HG03521 (cell line): ENCODE results near the gene PRKAR2B.
"Not testable (repeated sequence)": the region's sequence is repeated elsewhere in the genome, so short reads cannot be mapped to it uniquely, and the experiment has no call there.

Experiments used
- ATAC-seq: cut with Tn5 transposase; IDR thresholded peaks from one replicate; pipeline ENCODE4 v1.9.1; 2021; ENCODE audit warnings: mild to moderate bottlenecking, moderate library complexity; ENCODE audit not compliant: unreplicated experiment

The PRKAR2B gene

DNA sequence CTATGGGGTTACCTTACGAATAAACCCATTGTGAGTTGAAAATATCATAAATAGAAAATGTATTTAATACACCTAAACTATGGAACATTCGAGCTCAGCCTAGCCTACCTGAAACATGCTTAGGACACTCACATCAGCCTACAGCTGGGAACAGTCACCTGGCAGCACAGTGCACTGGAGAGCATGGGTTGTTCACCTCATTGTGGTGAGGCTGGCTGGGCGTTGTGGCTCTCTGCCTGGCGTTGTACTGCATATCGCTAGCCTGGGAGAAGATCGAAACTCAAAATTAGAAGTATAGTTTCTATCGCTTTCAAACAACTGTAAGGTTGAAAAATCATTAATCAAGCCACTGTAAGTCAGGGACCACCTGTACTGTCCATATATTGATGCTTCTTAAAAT is 107.0 kb downstream of the PRKAR2B start:
- no peak for ATAC-seq

DNA sequence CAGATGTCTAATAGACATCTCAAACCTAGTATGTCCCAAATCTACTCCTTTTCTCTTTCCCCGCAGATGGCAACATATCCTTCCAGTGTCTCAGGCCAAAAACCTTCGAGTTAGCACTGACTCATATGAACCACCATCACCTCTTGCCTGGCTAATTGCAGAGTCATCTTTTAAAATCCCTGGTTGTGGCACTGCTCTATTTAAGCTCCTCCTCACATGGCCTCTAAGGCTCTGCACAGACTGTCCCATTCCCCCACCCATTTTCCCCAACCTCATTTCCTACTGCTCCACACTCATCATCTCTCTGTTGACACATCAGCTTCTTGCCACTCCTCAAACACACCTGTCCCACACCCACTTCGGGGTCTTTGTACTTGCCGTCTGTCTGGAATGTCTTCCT is 107.5 kb downstream of the PRKAR2B start:
- no peak for ATAC-seq

DNA sequence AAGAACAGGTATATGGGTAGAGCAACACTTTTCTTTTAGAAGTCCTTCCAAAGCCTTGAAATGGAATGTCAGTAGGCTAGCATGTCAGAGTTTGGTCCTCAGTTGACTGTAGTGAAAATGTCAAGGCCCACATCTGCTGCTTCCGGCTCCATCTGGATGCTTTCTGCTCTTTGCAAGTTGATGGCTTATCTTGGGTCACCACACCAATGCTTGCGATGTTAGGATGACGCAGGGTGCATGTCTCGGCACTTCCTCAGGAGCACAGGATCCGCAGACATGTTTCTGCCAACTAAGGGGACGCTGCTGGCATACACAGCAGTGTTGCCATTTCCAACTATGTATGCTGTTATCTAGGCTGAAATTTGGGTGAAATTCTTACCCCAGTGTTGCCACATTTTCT is 110.3 kb downstream of the PRKAR2B start:
- no peak for ATAC-seq

DNA sequence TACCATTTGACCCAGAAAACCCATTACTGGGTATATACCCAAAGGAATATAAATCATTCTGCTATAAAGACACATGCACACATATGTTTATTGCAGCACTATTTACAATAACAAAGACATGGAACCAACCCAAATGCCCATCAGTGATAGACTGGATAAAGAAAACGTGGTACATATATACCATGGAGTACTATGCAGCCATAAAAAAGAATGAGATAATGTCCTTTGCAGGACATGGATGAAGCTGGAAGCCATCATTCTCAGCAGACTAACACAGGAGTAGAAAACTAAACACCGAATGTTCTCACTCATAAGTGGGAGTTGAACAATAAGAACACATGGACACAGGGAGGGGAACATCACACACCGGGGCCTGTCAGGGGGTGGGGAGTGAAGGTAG is 111.2 kb downstream of the PRKAR2B start:
- not testable (repeated sequence) for ATAC-seq

DNA sequence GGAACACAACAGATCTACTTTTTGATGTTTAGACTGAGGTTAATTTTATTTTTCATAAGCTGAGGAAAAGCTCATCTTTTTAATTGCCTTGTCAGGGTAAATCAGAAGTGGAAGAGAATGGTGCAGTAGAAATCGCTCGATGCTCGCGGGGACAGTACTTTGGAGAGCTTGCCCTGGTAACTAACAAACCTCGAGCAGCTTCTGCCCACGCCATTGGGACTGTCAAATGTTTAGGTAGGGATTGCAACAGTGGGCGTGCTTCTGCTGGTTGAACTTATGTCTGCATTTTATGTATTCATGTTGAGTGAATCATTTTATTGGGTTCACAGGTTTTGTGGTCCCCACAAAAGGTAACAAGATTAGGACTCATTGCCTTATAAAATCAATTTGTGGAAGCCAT is 112.6 kb downstream of the PRKAR2B start:
- no peak for ATAC-seq

DNA sequence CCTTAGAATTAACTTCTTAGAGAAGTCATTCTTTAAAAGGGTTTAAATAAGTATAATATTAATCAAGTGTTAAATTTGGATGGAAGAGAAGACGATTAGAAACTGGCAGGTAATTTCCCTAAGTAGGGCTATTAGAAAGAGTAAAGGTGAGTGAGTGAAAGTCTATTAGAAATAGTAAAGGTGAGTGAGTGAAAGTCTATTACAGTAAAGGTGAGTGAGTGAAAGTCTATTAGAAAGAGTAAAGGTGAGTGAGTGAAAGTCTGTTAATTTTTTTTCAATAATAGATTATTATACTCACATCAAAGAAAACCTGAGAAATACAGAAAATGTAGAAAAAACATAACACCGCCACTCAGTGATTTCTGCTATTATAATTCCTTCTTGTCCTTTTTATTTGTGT is 113.5 kb downstream of the PRKAR2B start:
- ATAC-seq, result no peak

DNA sequence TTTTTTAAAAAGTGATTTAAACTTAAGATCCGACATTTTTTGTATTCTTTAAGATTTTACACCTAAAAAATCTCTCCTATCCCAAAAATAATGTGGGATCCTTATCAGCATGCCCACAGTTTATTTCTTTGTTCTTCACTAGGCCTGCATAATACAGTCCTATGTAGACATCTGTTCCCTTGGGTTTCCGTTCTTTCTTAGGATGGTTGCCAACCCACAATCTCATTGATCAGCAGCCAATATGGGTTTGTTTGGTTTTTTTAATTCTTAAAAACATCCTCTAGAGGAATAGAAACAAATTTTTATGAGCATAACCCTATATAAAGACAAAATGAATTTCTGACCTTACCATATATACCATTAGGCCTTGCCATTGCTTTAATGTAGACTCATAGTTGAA is 115.9 kb downstream of the PRKAR2B start:
- ATAC-seq, result no peak

DNA sequence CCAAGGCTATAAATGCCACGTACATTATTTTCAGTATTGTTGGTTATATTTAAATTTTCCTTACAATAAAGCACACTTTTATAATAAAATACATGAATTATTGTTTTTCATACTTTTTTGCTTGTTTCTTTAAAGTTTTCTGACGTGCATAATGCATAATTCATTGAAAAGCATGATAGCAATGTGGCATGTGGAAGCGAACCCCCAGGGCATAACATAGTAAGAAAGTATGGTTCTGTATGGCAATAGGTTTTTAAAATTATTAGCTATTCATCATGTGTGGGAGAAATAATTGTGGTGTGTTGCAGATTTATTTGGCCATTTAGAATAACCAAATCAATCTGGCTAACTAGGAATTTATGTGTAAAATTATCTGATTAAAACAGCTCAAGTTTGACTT is 116.9 kb downstream of the PRKAR2B start:
- ATAC-seq, result no peak

DNA sequence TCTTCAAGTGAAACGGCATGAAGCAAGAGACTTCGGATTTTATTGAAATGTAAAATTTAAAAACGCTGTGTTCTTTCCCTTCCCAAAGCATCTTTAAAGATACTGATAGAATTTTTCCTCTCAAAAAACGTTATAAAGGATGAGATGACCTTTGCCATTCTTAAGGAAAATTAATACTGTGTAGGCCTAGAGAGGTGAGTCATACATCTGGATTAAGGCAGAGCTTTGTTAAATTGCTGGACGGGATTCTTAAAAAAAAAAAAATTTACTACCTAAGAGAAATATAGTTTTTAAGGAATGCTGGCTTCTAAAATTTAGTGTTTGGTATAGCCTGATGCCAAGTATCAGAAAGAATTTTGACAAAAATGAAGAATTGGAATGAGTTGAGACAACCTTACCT is 118.0 kb downstream of the PRKAR2B start:
- ATAC-seq, result no peak

DNA sequence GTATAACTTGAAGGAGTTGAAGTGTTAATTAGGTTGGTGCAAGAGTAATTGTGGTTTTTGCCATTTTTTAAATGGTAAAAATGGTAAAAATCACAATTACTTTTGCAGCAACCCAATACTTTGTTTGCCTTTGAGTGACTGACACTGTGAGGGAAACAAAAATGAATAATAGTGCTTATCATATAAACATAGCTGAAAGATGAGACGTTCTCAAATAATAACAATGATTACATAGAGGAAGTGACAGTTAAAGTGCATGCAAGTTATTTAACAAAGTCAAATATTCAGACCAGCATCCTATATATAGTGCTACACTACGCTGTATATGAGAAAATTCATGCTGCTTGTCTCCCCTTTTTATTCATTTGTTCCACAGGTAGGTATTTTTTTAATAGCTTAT is 119.6 kb downstream of the PRKAR2B start:
- no peak for ATAC-seq

DNA sequence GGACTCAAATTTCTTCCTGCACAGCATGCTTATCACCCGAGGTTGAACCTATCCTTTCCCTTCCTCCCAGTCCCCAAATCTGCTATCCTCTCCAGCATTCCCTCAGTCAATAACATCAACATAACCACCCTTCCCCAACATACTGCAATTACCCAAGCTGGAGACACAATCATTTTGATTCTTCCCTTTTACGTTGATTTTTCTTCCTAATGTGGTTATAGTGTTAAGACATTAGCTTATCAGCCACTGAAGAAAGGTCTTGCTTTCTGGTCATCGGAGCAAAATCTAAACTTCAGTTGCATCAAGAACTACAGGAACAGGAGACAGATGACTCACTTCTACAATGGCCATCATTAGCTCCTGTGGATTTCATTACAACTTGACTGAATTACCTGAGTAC is 120.8 kb downstream of the PRKAR2B start:
- ATAC-seq, result no peak

DNA sequence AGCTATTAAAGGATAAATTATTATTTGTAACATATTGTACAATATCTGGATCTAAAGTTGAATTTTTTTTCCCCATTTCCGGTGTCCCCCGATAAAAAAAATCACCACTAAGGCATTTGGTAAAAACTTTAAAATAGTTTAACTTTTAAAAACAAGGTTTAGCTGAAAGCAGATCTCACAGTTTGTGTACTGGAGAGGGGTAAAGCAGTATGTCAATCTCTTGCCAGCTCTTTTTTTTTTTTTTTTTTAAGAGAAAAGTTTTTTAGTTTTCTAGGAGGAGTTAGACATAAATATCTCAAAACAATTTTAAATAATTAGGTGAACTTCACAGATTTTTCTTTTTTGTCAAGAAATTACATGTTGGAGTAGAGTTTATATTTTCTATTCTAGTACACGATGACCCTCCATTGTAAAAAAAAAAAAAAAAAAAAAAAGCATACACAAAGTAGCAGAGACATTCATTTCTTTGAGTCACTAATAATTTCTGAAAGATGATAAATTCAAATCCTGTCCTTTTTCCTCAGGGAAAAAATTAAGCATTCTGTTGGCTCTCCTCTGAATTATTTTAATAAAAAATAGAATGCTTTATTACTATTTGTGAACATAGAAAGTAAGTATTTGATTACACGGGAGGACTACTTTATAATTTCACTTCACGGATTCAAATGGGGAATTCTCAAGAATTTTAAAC is 122.4 kb downstream of the PRKAR2B start:
- no peak for ATAC-seq

DNA sequence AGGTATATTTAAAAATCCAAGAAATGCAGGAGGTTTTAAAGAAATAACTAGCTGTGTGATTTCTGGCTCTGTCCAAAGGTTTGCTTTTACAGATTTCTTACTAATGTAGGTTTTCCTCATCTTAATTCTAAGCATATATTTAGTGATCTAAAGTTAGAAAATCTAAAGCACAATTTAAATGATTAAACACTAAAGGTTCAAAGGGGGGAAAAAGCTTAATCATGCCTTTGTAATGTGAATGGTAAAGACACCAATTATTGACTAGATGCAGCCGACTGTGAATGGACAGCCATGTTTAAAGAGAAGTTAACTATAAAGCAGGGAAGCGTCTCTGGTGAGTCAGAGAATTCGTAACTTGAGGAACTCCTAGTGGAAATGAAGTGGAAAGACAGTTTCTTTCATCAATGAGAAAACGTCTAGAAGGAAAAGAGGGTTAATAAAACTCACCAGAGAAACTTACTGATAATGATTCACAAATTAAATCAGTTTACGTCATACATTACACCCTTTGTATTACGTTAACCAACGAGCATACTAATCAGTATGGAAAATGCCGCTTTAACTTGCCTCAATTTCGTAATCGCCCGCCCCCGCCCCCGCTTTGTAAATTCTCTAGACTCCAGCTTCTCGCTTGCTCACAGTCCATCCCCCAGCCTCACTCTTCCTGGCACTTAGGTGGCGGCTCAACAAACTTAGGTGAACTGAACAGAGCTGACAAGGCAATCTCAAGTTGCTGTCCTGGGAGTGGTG is 123.2 kb downstream of the PRKAR2B start:
- ATAC-seq, result no peak

DNA sequence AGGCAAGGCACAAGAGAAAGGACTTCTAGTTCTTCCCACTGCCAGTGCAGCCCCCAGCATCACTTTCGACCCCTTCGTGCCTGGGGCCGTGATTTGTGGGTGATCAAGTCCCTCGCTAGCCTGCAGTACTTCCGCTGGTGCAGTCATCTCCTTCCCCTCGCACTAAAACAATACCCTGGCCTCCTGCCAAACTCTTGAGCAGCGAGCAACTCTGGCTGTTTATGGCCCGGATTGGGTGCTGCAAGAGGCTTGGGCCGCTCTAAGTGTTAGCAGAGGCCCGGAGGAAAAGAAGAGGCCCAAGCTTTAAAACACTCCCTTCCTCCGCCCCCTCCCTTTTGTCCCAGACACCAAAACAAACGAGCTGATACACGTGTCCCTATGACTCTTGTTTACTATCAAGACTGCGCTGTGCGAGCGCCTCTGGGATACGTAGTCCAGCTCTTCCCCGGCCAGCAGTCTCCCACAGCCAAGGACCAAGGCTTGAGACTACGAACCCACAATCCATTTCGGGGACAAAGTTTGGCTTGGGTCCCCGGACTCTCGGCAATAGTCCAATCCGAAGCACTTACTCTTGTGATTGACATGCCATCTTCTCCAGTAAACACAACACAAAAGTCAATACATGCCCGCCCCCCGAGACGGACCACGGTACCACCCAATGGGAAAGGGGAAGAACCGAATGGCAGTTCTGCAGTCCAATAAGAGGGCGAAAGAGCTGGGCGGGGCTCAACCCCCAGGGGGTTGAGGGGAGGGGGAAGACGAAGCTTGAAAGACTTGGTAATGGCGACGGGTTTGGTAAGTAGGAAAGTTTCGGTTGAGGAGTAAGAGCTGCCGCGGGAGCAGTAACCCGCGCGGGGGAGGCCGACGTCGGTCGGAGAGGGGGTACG is 124.0 kb downstream of the PRKAR2B start, which contains the start of gene HBP1:
Gene HBP1 (plus strand): TSS at position 771 of the 887 bp plus-strand sequence. CDS start 10,891 bp downstream, outside the sequence.
- peak; percentile 85 for ATAC-seq

DNA sequence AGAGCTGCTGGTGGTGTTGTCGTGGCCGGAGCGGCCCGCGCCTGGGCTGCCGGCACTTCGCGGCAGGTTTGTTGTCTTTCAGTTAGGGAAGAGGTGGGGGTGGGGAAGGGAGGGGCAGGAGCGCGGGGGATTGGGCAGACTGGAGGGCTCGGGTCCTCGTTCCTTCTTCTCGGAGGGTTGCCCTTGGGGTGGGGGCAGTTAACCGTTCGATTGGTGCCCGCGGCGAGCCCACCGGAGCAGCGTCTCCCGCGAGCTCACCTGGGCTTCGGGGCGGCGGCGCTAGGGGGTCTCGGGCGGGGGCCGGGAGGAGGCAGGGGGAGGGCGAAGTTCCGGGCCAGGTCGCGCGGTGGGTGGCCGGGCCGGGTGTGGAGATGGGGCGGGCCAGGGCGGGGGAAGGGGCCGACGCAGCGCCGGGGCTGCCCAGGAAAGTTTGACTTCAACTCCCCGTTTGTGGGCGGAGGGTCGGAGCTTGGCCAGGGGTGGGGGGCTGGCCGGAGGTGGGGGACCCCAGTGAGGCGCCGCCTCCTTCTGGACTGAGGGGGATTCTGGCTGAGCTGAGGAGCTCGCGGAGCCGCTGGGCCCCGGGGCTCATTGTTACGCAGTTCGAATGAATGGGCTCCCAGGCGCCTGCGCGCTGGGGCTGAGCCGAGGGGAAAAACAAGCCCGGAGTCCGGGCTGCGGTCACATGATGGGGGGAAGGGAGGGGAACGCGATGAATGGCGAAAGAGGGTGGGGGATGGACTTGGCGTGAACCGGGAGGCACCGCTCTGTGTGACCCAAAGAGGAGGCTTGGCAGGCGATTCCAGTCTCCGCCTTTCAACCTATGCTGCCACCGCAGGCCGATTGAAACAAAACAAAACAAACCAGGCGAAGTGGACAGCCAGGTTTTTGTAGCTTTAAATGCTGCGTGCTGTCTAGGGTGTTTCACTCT is 124.9 kb downstream of the PRKAR2B start:
- ATAC-seq, result peak; percentile 18

DNA sequence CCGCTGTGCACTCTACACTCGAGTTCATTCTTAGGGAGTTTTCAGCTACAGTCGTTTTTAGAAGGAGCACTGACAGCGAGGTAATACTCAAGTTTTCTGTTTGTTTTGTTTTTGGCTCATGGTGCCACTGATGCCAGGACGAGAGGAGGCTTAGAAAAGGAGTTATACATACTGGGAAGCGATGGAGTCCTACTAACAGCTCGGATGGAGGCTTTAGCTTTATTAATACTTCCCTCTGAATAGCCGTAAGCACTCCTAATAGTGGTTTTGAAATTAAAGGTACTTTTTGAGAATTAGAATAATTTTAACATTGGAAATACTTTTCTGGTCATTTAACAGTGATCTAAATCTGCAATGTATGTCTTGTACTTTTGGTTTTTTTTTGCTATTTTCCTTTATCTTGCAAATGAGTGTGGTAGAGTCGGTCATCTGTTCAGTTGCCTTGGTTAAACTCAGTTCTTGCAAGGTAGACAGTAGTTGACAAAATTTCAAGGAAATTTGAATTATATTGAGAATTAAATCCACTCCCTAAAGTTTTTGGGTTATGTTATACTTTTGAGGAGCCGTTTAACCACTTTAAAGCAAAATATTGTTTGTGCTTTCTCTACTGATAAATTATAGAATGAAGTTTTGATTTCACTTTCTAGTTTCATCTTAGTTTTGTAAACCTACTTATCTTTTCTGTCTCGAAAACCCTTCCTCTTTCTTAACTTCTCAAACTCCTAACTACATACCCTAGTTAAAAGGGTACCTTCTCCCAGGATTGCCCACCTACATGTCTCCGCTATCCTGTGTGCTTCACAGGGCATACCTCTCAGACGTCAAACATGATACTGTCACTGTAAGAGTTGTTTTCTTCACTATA is 125.8 kb downstream of the PRKAR2B start:
- no peak for ATAC-seq

DNA sequence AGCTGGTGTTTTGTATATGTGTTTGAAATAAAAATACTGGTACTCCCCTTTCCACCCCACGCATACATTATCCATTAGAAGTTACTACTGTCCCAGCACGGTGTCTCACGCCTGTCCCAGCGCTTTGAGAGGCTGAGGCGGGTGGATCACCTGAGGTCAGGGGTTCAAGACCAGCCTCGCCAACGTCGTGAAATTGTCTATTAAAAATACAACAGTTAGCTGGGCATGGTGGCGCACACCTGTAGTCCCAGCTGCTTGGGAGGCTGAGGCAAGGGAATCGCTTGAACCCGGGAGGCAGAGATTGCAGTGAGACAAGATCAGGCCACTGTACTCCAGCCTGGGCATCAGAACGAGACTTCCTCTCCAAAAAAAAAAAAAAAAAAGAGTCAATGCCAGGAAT is 127.0 kb downstream of the PRKAR2B start:
- ATAC-seq, result no peak

DNA sequence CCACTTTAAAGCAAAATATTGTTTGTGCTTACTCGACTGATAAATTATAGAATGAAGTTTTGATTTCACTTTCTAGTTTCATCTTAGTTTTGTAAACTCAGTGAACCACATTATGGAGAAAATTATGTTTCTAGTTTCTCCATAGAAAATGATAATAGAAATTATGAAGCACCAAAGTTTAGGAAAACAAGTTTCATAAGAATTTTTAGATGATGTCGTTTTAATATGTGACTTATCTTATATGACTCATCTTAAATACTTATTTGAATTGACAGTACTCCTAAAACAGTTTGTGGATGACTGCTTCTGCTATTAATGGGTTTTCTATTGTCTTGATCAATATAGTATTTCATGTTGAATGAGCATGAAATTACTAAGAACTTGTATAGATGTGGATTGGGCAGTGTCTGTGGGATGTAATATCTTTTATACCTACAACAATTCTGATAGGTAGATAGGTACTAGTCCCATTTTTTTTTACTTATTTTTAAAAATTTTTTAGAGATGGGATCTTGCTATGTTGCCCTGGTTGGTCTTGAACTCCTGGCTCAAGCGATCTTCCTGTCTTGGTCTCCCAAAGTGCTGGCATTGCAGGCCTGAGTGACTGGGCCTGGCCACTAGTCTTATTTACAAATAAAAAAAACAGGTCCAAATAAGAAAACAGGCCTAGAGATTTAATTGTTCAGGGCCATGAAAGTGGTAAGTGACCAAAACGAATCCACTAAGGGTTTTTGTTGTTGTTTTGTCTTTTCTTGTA is 127.9 kb downstream of the PRKAR2B start:
- ATAC-seq, result no peak

DNA sequence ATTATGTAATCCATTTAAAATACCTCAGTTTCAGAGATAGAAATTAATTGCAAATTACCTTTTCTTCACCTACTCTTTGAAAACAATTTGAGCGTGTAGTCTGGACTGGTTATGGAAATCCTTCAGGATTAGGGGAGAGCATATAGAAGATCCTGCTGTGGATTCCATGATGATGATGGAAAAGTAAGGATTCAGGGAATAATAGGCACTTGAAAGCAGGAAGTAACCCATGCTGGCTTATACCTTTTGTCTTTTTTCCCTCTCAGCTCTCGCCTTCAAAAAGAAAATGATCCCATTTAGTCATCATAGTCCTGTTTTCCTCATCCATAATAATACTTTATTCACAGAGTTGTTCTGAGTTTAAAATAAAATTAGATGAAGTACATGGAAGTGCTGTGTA is 128.7 kb downstream of the PRKAR2B start:
- ATAC-seq, result no peak
